ENCODE results near the gene TEX9.
"Not testable (repeated sequence)": the region's sequence is repeated elsewhere in the genome, so short reads cannot be mapped to it uniquely, and the experiment has no call there.

The TEX9 gene

GRCh38 chr15:56365075-56365711 lies at the start of gene TEX9:
Gene TEX9, plus strand, starts transcription at chr15:56365426. Its CDS starts 25 bp downstream, at chr15:56365451.
- DNase-seq: peak; percentile 92

GRCh38 chr15:56316561-56316960 lies 48.7 kb upstream of the TEX9 start:
- DNase-seq: not testable (repeated sequence)

DNA sequence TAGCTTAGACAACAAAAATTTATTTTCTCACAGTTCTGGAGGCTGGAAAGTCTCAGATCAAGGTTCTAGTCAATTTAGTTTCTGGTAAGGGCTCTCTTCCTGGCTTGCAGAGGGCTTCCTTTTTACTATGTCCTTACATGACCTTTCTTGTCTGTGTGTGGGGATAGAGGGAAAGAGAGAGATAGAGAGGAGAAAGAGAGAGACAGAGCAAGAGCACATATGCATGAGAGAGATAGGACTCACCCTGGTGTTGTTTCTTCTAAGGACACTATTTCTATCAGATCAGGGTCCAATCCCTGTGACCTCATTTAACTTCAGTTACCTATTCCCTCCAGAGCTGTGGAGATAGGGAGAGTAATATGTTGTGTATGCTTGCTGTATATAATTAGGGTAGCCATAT lies 44.9 kb upstream of the TEX9 start:
- peak; percentile 85 for DNase-seq

DNA sequence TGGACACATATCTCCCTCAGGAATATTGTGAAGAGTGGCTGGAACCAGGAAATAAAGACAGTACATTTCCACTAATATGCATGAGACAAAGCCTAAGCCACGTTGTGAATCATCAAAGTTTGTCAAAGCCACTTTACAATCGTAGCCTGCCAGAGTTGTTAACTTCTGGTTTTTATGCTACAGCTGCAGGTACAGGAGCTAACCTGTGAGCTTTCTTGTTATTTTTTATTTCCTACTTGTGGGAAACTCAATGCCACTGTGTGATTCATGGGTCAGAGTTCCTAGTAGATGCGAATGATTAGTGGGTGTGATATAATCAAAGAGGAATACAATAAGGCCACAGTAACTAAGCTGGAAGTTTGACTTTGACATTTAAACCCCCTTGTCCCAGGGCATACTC lies 44.4 kb upstream of the TEX9 start:
- no peak for DNase-seq

- no peak for DNase-seq
These were observed 42.8 kb upstream of the TEX9 start for GRCh38 chr15:56322444-56322843.

DNA sequence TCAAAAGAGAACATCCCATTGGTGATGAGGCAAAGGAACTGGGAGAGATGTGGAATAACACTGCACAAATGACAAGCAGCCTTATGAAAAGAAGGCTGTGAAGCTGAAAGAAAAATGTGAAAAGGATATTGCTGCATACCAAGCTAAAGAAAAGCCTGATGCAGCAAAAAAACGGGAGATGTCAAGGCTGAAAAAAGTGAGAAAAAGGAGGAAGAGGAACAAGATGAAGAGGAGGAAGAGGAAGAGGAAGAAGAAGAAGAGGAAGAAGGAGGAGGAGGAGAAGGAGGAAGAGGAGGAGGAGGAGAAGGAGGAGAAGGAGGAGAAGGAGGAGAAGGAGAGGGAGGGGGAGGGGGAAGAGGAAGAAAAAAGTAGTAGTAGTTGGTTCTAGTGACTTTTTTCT lies 41.8 kb upstream of the TEX9 start:
- no peak for DNase-seq

DNA sequence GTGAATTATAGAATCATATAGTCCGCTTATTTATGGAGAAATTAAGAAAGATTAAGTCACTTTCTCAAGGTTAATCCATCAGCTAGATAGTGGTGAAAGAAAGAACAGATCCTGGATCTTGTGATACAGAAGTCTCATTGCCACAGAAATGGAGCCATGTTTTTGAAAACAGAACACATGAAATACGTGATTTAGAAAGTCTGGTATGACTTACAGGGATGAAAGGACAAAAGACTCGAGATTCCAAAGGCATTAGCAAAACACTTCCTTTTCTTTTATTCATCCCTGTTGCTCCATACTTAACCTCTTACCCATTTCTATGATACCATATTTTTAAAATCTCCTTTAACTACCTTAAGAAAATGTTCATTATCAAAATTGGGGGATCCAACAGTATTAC lies 40.0 kb upstream of the TEX9 start:
- no peak for DNase-seq

GRCh38 chr15:56327721-56328502 lies 37.3 kb upstream of the TEX9 start:
- DNase-seq: no peak

DNA sequence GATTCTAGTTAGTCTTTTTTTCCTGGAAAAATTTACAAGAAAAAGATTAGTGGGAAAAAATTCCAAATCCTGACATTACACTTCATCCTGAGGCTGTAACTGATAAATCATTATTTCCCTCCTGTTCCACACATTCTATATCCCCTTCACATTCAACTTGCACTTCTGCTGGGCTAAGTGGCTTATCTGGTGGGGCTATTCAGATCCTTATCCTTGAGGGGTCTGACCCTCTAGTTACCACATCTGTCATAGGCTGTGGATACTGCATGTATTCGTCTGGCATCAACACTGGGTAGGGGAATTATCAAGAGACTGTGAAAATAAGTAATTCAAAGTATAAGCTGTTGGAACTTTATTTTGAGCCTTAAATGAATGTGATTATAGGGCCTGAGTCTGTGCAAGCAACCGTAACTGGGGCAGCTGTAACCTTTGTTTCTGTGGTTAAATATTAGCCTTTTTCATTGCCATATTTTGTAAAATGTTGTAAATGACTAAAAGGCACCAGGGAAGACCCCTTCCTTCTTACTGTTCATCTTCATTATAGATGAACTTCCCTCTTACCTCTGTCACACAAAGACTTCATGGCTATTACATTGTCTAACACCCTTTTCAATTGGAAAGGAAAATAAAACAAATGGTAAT lies 28.0 kb upstream of the TEX9 start:
- no peak for DNase-seq

DNA sequence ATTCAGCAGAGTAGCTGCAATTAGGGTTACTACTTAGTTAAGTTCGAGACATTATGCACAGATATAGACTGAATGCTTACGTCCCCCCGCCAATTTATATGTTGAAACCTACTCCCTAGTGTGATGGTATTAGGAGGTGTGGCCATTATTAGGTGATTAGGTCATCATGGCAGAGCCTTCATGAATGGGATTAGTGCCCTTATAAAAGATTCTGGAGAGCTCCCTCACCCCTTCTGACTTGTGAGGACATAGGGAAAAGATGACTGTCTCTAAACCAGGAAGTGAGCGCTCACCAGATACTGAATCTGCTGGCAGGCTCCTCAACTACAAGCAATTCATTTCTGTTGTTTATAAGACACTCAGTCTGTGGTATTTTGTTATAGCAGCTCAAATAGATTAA lies 25.6 kb upstream of the TEX9 start:
- DNase-seq: no peak

GRCh38 chr15:56341201-56341600 lies 24.0 kb upstream of the TEX9 start:
- DNase-seq: no peak

- no peak for DNase-seq
These were observed 22.6 kb upstream of the TEX9 start for GRCh38 chr15:56342653-56343052.

GRCh38 chr15:56343879-56344278 lies 21.3 kb upstream of the TEX9 start:
- no peak for DNase-seq

DNA sequence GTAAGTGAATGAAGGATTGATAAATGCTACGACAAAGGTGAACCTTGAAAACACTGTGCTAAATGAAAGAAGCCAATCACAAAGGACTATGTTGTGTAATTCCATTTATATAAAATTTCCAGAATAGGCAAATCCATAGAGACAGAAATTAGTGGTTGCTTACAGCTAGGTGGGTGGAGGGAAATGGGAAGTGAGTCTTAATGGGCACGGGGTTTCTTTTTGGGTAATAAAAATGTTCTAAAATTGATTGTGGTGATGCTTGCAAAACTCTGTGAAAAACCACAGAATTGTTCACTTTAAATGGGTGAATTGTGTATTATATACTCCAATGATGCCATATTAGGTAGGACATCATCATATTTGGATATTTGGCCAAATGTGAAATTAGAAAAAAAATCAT lies 20.9 kb upstream of the TEX9 start:
- DNase-seq: no peak

DNA sequence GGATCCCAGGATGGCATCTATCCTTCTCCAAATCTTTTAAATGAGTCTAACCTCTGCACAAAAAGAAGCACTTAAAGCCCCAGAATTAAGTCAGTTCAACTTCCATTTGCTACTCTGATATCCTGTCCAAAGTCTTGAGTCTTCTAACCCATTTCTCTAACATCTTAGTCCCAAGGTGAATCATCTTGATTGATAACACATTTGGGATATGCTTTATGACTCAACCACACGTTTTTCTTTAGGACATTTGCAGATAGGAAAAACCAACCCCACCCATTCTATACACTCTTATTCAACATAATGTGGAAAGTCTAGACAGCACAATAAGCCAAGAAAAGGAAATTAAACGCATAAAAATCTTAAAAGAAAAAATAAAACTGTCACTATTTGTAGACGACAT lies 18.8 kb upstream of the TEX9 start:
- no peak for DNase-seq

- no peak for DNase-seq
These were observed 15.7 kb upstream of the TEX9 start for GRCh38 chr15:56349554-56349953.

GRCh38 chr15:56351353-56351752 lies 13.9 kb upstream of the TEX9 start:
- no peak for DNase-seq

GRCh38 chr15:56351957-56352506 lies 13.2 kb upstream of the TEX9 start:
- no peak for DNase-seq

GRCh38 chr15:56353119-56353518 lies 12.1 kb upstream of the TEX9 start:
- no peak for DNase-seq

DNA sequence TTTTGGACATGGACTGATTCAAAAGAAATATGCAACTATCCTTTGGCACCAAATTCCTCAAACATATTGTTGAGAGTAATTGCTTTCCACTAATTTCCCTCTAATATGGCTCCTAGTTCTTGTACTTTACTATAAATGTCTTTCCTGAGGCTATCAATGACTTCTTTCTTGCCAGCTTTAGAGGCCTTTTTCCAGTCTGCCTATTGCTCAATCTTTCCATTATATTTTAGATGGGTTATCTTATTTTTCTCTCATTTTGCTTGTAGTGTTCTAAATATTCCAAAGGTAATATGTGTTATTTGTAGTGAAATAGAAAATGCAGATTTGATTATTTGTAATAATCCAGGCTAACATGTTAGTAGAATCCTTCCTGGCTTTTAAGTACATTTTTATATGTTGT lies 11.5 kb upstream of the TEX9 start:
- DNase-seq: no peak

GRCh38 chr15:56356616-56357015 lies 8.6 kb upstream of the TEX9 start:
- peak; percentile 33 for DNase-seq

- no peak for DNase-seq
These were observed 6.6 kb upstream of the TEX9 start for GRCh38 chr15:56358604-56359003.

DNA sequence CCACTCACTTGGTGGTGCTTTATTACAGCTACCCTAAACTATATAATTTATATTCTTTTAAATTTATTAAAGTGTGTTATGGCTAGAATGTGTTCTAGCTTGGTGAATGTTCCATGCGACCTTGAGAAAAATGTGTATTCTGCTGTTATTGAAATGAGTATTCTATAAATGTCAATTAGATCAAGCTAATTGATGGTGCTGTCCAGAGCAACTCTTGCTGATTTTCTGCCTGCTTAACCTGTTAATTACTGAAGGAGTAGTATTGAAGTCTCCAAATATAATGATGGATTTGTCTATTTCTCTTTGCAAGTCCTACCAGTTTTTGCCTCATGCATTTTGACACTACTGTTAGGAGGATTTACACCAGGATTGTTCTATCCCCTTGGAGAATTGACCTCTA lies 3.2 kb upstream of the TEX9 start:
- DNase-seq: no peak

DNA sequence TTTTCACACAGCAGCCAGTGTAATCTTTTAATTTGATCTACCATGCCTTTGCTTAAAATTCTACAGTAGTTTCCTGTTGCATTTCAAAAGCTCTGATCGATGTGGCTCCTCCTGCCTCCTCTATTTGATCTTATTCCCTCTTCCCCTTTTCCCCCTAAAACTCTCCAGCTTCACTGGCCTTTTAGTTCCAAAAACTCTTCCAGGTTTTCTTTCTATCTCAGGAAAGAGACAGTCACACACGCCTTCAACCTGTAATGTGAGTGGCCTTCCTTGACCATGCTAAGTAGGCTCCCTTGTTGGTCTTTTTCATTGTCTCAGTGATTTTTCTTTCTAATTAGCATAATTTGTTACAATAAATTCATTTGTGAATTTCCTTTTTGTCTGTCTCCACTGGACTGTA lies 985 bp downstream of the TEX9 start:
- peak; percentile 23 for DNase-seq
